RWPE2 (cell line): ENCODE results near the gene KDM6B.
A peak's percentile ranks its signal among the peaks of the same experiment; 100 is the strongest.

ENCODE experiments used
- ATAC-seq: fragments of 200-7000 bp; cut with Tn5 transposase; 3 replicates; pipeline ENCODE4 v1.9.1; 2021; ENCODE audit warnings: low read depth
- DNase-seq: peaks from one replicate; pipeline ENCODE4 v3.0.0-alpha.2; 2020; ENCODE audit warnings: low spot score
- H3K27ac ChIP-seq: fragments of 450-650 bp; 2 replicates; pipeline ENCODE4 v1.5.1; 2017; ENCODE audit warnings: mild to moderate bottlenecking; ENCODE audit not compliant: poor library complexity, severe bottlenecking
- H3K27me3 ChIP-seq: fragments of 250-450 bp; sonication (Bioruptor Pico); 2 replicates; pipeline ENCODE4 v1.5.1; 2021; ENCODE audit warnings: mild to moderate bottlenecking, moderate library complexity; ENCODE audit not compliant: insufficient read depth, poor library complexity, severe bottlenecking
- H3K36me3 ChIP-seq: fragments of 250-450 bp; sonication (Bioruptor Pico); 2 replicates; pipeline ENCODE4 v1.5.1; 2020; ENCODE audit warnings: low read depth, mild to moderate bottlenecking, moderate library complexity
- H3K4me1 ChIP-seq: fragments of 250-450 bp; sonication (Bioruptor Pico); 2 replicates; pipeline ENCODE4 v1.5.1; 2021; ENCODE audit warnings: mild to moderate bottlenecking, moderate library complexity; ENCODE audit not compliant: insufficient read depth, poor library complexity, severe bottlenecking
- H3K4me3 ChIP-seq: fragments of 250-450 bp; sonication (Bioruptor Pico); 2 replicates; pipeline ENCODE4 v1.5.1; 2021; ENCODE audit warnings: mild to moderate bottlenecking, moderate library complexity; ENCODE audit not compliant: severe bottlenecking
- H3K9me3 ChIP-seq: fragments of 250-450 bp; sonication (Bioruptor Pico); 2 replicates; pipeline ENCODE4 v1.5.1; 2021; ENCODE audit warnings: mild to moderate bottlenecking, moderate library complexity; ENCODE audit not compliant: severe bottlenecking
- CTCF ChIP-seq: fragments of 450-650 bp; IDR thresholded peaks from one replicate; pipeline ENCODE4 v1.5.1; 2017; ENCODE audit warnings: mild to moderate bottlenecking, moderate library complexity; ENCODE audit not compliant: poor library complexity, severe bottlenecking

KDM6B gene

GRCh38 chr17:7846063-7846735 is 12.2 kb downstream of the KDM6B start:
- no peaks in the 10 kb centered on the region for H3K27me3 ChIP-seq
- H3K4me1 ChIP-seq = peaks cover under 1% of the 10 kb centered on the region
- TF ChIP-seq CTCF = no peak
- no peak for DNase-seq
- no peaks in the 10 kb centered on the region for H3K9me3 ChIP-seq
- peak overlapping the region; percentile 97 for H3K27ac ChIP-seq
- peaks cover 41% of the 10 kb centered on the region for H3K36me3 ChIP-seq
- H3K4me3 ChIP-seq = no peak overlapping the region
- ATAC-seq = no peak

GRCh38 chr17:7846765-7847661 is 13.0 kb downstream of the KDM6B start:
- TF ChIP-seq CTCF = no peak
- H3K27ac ChIP-seq = no peak overlapping the region
- H3K36me3 ChIP-seq = peaks cover 47% of the 10 kb centered on the region
- no peaks in the 10 kb centered on the region for H3K4me1 ChIP-seq
- H3K4me3 ChIP-seq = no peak overlapping the region
- ATAC-seq = no peak
- no peaks in the 10 kb centered on the region for H3K9me3 ChIP-seq
- DNase-seq = peak; percentile 60
- H3K27me3 ChIP-seq = no peaks in the 10 kb centered on the region

GRCh38 chr17:7848131-7848579 is 14.1 kb downstream of the KDM6B start:
- Histone ChIP-seq H3K36me3 (peaks cover 59% of the 10 kb centered on the region), H3K4me3 (no peak overlapping the region), H3K4me1 (no peaks in the 10 kb centered on the region), H3K9me3 (no peaks in the 10 kb centered on the region), H3K27me3 (no peaks in the 10 kb centered on the region), H3K27ac (no peak overlapping the region)
- DNase-seq (peak; percentile 53), ATAC-seq (no peak)
- TF ChIP-seq CTCF = no peak

- Histone ChIP-seq H3K27me3 (no peaks in the 10 kb centered on the region), H3K27ac (no peak overlapping the region), H3K9me3 (no peaks in the 10 kb centered on the region), H3K36me3 (peaks cover 59% of the 10 kb centered on the region), H3K4me1 (no peaks in the 10 kb centered on the region), H3K4me3 (no peak overlapping the region)
- no peak for DNase-seq
- no peak for TF ChIP-seq CTCF
- no peak for ATAC-seq
Measured at GRCh38 chr17:7848739-7849129, 14.7 kb downstream of the KDM6B start.
